Upper lobe of left lung (tissue), 6 donors: ENCODE data around the gene IQGAP1. TPM values are rescaled to one million over a fixed set of nuclear protein-coding genes. Genes with fewer than 3 reads are reported as not detected.
"Not testable (repeated sequence)": the region's sequence is repeated elsewhere in the genome, so short reads cannot be mapped to it uniquely, and the experiment has no call there.

Experiments
- ATAC-seq, 2 donors: fragments of 200-7000 bp; cut with Tn5 transposase; one replicate each; pipeline ENCODE4 v1.9.1; 2022; ENCODE audit warnings: mild to moderate bottlenecking in 2 of 2, moderate library complexity in 2 of 2; ENCODE audit not compliant: low FRiP score in 2 of 2
- DNase-seq, 2 donors: peaks; one replicate each; pipeline ENCODE4 v3.0.0-alpha.2; 2019 to 2020
- H3K27ac ChIP-seq, 4 donors: fragments of 200-600 bp; sonication (generic); one replicate each; pipeline ENCODE4 v1.5.1; 2016 to 2019
- H3K27me3 ChIP-seq, 4 donors: fragments of 200-600 bp; sonication (generic); one replicate each; pipeline ENCODE4 v1.5.1; 2017 to 2019
- H3K36me3 ChIP-seq, 4 donors: fragments of 200-600 bp; sonication (generic); one replicate each; pipeline ENCODE4 v1.5.1; 2016 to 2019
- H3K4me1 ChIP-seq, 4 donors: fragments of 200-600 bp; sonication (generic); one replicate each; pipeline ENCODE4 v1.5.1; 2018 to 2019
- H3K4me3 ChIP-seq, 4 donors: fragments of 200-600 bp; sonication (generic); one replicate each; pipeline ENCODE4 v1.5.1; 2017 to 2019; ENCODE audit warnings: mild to moderate bottlenecking in 2 of 4, moderate library complexity in 1 of 4
- H3K9me3 ChIP-seq, 4 donors: fragments of 200-600 bp; sonication (generic); one replicate each; pipeline ENCODE4 v1.5.1; 2018 to 2019
- EP300 ChIP-seq, 4 donors: sonication (generic); formaldehyde crosslinking; IDR thresholded peaks; one replicate each; pipeline ENCODE4 v1.5.1; 2017; ENCODE audit warnings: antibody characterized with exemption in 4 of 4, control low read depth in 2 of 4
- POLR2A ChIP-seq, 4 donors: fragments of 450-650 bp; IDR thresholded peaks; one replicate each; pipeline ENCODE4 v1.5.1; 2016 to 2017; ENCODE audit warnings: antibody characterized with exemption in 4 of 4, mild to moderate bottlenecking in 2 of 4
- POLR2AphosphoS5 ChIP-seq, 2 donors: sonication (generic); formaldehyde crosslinking; IDR thresholded peaks; one replicate each; pipeline ENCODE4 v1.5.1; 2017; ENCODE audit warnings: antibody characterized with exemption in 2 of 2
- WGBS, 2 donors: methylation state at CpG; one replicate each; pipeline ENCODE4 v1.1.5; 2017 to 2018; 5-methylcytosine and 5-hydroxymethylcytosine counted together
- total RNA-seq, 6 donors: library from RNA; depleted of rRNA in 4 of 6; stranded (reverse); fragments of >200 nt in 4 of 6; gene quantifications; one replicate each; pipeline versions ENCODE4 v1.1.0 to v1.2.1, GENCODE V29; 2016 to 2021
- TF ChIP-seq, protein P1 (sequence below), 6 experiments: fragments of 450-650 bp in 4 of 6; fragments of 200-600 bp in 2 of 6; sonication (generic) in 2 of 6; IDR thresholded peaks; one replicate each; pipeline ENCODE4 v1.5.1; 2016 to 2019; ENCODE audit warnings: antibody characterized with exemption in 6 of 6
- donor health status: DM: no; HTN: no; CAD: no; lungs with moderate emphysema.
- donor health status: DM: no; HTN: yes; CAD: no; lungs with severe emphysema.

The IQGAP1 gene
- total RNA-seq, 6 donors from 2014 or later, result 216 to 502 (median 344) TPM

DNA sequence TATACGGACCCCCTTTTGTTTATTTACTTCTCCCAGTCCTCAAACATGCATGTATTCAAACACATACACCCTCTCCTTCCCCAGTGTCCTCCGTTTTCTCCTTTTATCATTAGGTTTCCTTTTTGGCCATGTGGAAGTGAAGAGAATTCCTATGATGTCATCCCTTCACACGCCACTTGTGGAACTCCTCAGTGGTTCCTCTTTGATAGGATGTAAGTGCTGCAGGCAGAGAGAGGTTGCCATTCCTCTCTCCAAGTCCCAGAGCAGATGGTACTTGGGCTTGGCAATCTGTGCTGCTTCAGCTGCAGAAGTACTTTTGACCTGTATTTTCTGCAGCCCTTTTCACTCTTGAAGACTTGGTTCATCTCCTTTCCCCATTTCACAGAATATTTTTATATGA is 108.7 kb downstream of the IQGAP1 start:
- Histone ChIP-seq H3K27ac (no peak overlapping the region), H3K4me3 (no peak overlapping the region), H3K4me1 (peaks cover 4 to 18% (median 10%) of the 10 kb centered on the region in 4 donors), H3K27me3 (no peaks in the 10 kb centered on the region), H3K9me3 (no peaks in the 10 kb centered on the region), H3K36me3 (peaks cover 49 to 100% (median 76%) of the 10 kb centered on the region in 4 donors)
- ATAC-seq, result peak in 1 of 2 donors; percentile 34
- 39 to 53% methylated on average over 3 of the region's 3 CpGs for WGBS, 2 donors
- DNase-seq, result no peak
- TF ChIP-seq EP300 (IDR thresholded peaks at IDR 0.05), result no peak

DNA sequence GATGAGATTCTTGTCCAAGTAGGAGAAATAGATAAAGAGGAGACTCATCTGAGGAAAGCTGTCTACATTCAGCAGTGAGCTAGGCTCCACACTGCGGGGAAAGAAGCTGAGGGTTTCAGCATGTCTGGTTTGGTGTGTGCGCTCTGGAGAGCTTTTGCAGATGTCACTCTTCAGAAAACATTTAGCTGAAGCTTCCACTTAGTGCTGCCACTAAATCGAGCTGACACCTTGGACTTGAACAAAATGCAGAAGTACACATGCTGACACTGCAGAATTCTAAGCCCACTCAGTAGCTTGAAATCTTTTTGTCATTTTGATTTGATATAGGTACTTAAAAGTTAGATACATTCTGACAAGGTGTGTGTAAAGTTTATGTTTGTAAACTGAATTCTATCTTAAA is 109.3 kb downstream of the IQGAP1 start:
- peaks cover 4 to 18% (median 10%) of the 10 kb centered on the region in 4 donors for H3K4me1 ChIP-seq
- peak overlapping the region in 1 of 4 donors; percentile 34 for H3K27ac ChIP-seq
- no peaks in the 10 kb centered on the region for H3K9me3 ChIP-seq
- no peaks in the 10 kb centered on the region for H3K27me3 ChIP-seq
- DNase-seq, result no peak
- peaks cover 51 to 100% (median 71%) of the 10 kb centered on the region in 4 donors for H3K36me3 ChIP-seq
- no peak for ATAC-seq
- no peak for TF ChIP-seq POLR2A (IDR thresholded peaks at IDR 0.05)
- TF ChIP-seq, protein P1, sequence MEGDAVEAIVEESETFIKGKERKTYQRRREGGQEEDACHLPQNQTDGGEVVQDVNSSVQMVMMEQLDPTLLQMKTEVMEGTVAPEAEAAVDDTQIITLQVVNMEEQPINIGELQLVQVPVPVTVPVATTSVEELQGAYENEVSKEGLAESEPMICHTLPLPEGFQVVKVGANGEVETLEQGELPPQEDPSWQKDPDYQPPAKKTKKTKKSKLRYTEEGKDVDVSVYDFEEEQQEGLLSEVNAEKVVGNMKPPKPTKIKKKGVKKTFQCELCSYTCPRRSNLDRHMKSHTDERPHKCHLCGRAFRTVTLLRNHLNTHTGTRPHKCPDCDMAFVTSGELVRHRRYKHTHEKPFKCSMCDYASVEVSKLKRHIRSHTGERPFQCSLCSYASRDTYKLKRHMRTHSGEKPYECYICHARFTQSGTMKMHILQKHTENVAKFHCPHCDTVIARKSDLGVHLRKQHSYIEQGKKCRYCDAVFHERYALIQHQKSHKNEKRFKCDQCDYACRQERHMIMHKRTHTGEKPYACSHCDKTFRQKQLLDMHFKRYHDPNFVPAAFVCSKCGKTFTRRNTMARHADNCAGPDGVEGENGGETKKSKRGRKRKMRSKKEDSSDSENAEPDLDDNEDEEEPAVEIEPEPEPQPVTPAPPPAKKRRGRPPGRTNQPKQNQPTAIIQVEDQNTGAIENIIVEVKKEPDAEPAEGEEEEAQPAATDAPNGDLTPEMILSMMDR (IDR thresholded peaks at IDR 0.05), result no peak
- H3K4me3 ChIP-seq, result no peak overlapping the region
- 69 to 72% methylated on average over 3 of the region's 3 CpGs for WGBS, 2 donors

DNA sequence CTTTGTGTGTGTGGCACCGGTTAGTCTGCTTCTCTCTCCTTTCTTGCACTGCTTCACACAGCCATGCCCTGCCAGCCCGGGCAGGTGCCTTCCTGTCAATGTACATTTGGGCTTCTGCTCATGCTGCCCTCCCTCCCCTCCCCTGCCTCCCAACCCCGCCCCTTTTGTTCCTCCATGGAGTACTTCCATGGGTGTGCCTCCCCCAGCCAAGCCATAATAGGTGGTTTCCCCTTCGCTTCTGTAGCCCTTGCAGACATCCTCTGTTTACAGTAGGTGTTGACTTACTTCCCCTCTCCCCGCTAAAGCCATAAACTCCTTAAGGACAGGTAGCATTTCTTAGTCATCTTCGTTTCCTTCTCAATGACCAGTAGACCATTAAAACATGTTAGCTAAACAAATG is 109.9 kb downstream of the IQGAP1 start:
- DNase-seq (peak in 1 of 2 donors; percentile 55), ATAC-seq (peak in 1 of 2 donors; percentile 43)
- peaks cover 4 to 18% (median 10%) of the 10 kb centered on the region in 4 donors for H3K4me1 ChIP-seq
- H3K27me3 ChIP-seq, result no peaks in the 10 kb centered on the region
- no peaks in the 10 kb centered on the region for H3K9me3 ChIP-seq
- WGBS, 2 donors, result 45 to 59% methylated on average over 6 of the region's 6 CpGs
- peak overlapping the region in 1 of 4 donors; percentile 34 for H3K27ac ChIP-seq
- H3K4me3 ChIP-seq, result no peak overlapping the region
- TF ChIP-seq POLR2AphosphoS5 (IDR thresholded peaks at IDR 0.05) (no peak), EP300 (IDR thresholded peaks at IDR 0.05) (no peak), POLR2A (IDR thresholded peaks at IDR 0.05) (no peak)
- TF ChIP-seq, protein P1 (IDR thresholded peaks at IDR 0.05), result no peak
- peaks cover 52 to 100% (median 69%) of the 10 kb centered on the region in 4 donors for H3K36me3 ChIP-seq

DNA sequence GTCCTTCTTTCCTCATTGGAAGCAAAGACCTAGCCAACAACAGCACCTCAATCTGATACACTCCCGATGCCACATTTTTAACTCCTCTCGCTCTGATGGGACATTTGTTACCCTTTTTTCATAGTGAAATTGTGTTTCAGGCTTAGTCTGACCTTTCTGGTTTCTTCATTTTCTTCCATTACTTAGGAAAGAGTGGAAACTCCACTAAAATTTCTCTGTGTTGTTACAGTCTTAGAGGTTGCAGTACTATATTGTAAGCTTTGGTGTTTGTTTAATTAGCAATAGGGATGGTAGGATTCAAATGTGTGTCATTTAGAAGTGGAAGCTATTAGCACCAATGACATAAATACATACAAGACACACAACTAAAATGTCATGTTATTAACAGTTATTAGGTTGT is 112.1 kb downstream of the IQGAP1 start:
- Histone ChIP-seq H3K27me3 (no peaks in the 10 kb centered on the region), H3K4me3 (no peak overlapping the region), H3K27ac (no peak overlapping the region), H3K4me1 (peaks cover 4 to 18% (median 10%) of the 10 kb centered on the region in 4 donors), H3K36me3 (peaks cover 32 to 79% (median 51%) of the 10 kb centered on the region in 4 donors), H3K9me3 (no peaks in the 10 kb centered on the region)
- no peak for TF ChIP-seq EP300 (IDR thresholded peaks at IDR 0.05)
- no peak for TF ChIP-seq POLR2AphosphoS5 (IDR thresholded peaks at IDR 0.05)
- no peak for TF ChIP-seq POLR2A (IDR thresholded peaks at IDR 0.05)
- TF ChIP-seq, protein P1 (IDR thresholded peaks at IDR 0.05), result no peak
- DNase-seq (no peak), ATAC-seq (no peak)
- 91% methylated on average over 2 of the region's 2 CpGs for WGBS, 2 donors

DNA sequence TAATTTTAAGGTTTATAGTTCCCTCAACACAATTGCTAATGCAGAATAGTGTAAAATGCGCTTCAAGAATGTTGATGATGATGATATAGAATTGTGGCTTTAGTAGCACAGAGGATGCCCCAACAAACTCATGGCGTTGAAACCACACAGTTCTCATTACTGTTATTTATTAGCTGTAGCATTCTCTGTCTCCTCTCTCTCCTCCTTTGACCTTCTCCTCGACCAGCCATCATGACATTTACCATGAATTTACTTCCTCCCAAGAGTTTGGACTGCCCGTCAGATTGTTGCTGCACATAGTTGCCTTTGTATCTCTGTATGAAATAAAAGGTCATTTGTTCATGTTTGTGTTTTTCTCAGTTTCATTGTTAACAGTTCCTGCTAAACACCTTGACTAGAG is 113.9 kb downstream of the IQGAP1 start:
- DNase-seq (no peak), ATAC-seq (no peak)
- no peak overlapping the region for H3K4me3 ChIP-seq
- H3K9me3 ChIP-seq, result no peaks in the 10 kb centered on the region
- peaks cover 28 to 62% (median 42%) of the 10 kb centered on the region in 4 donors for H3K36me3 ChIP-seq
- H3K27ac ChIP-seq, result no peak overlapping the region
- TF ChIP-seq POLR2A (IDR thresholded peaks at IDR 0.05), result no peak
- no peak for TF ChIP-seq EP300 (IDR thresholded peaks at IDR 0.05)
- TF ChIP-seq, protein P1 (IDR thresholded peaks at IDR 0.05), result no peak
- TF ChIP-seq POLR2AphosphoS5 (IDR thresholded peaks at IDR 0.05), result no peak
- peaks cover 4 to 12% (median 8%) of the 10 kb centered on the region in 4 donors for H3K4me1 ChIP-seq
- WGBS, 2 donors, result 74 to 78% methylated on average over 4 of the region's 4 CpGs
- no peaks in the 10 kb centered on the region for H3K27me3 ChIP-seq

DNA sequence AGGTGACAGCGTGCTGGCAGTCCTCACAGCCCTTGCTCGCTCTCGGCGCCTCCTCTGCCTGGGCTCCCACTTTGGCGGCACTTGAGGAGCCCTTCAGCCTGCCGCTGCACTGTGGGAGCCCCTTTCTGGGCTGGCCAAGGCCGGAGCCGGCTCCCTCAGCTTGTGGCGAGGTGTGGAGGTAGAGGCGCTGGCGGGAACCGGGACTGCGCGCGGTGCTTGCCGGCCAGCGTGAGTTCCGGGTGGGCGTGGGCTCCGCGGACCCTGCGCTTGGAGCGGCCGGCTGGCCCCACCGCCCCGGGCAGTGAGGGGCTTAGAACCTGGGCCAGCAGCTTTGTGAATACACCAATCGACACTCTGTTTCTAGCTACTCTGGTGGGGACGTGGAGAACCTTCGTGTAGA is 122.7 kb downstream of the IQGAP1 start:
- H3K4me3 ChIP-seq, H3K27me3 ChIP-seq, H3K4me1 ChIP-seq, ATAC-seq, H3K9me3 ChIP-seq, H3K36me3 ChIP-seq, H3K27ac ChIP-seq: not testable (repeated sequence)
- WGBS, 2 donors, result 97 to 98% methylated on average over 15 to 18 of the region's 29 CpGs
- peak in 1 of 2 donors; percentile 65 for DNase-seq

DNA sequence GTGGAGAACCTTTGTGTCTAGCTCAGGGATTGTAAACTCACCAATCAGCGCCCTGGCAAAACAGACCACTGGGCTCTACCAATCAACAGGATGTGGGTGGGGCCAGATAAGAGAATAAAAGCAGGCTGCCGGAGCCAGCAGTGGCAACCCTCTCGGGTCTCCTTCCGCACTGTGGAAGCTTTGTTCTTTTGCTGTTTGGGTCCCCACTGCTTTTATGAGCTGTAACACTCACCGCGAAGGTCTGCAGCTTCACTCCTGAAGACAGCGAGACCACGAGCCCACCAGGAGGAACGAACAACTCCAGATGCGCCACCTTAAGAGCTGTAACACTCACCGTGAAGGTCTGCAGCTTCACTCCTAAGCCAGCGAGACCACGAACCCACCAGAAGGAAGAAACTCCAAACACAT is 123.2 kb downstream of the IQGAP1 start:
- H3K27ac ChIP-seq, H3K4me3 ChIP-seq, H3K4me1 ChIP-seq, ATAC-seq, H3K27me3 ChIP-seq, H3K36me3 ChIP-seq, DNase-seq, H3K9me3 ChIP-seq: not testable (repeated sequence)
- 88 to 90% methylated on average over 13 of the region's 13 CpGs for WGBS, 2 donors
